Peyer's patch (tissue), 4 donors: Measurements from ENCODE around the gene ATP6V0A1.

ENCODE experiments used
- CTCF ChIP-seq, 6 experiments: fragments of 450-650 bp in 4 of 6; fragments of 200-600 bp in 2 of 6; sonication (generic) in 1 of 6; IDR thresholded peaks; one replicate each; pipeline ENCODE4 v1.5.1; 2017 to 2019; ENCODE audit warnings: antibody characterized with exemption in 6 of 6, mild to moderate bottlenecking in 3 of 6, moderate library complexity in 1 of 6
- POLR2A ChIP-seq, 2 donors: fragments of 450-650 bp; IDR thresholded peaks; one replicate each; pipeline ENCODE4 v1.5.1; 2017; ENCODE audit warnings: antibody characterized with exemption in 2 of 2, mild to moderate bottlenecking in 2 of 2, moderate library complexity in 2 of 2

GRCh38 chr17:42463976-42464400 lies 5.3 kb downstream of the ATP6V0A1 start:
- TF ChIP-seq CTCF (IDR thresholded peaks at IDR 0.05) = no peak
- TF ChIP-seq POLR2A (IDR thresholded peaks at IDR 0.05) = no peak
